Stimulated activated naive B cell treated with anti-CD40 and anti-IgM and Interleukin-4, amounts not matched to agents 10 μg/mL and 1 μg/mL and 100 μg/mL, for 72 hours (primary cell): ENCODE results near the gene ARMC9.
A peak's percentile ranks its signal among the peaks of the same experiment; 100 is the strongest.
"Not testable (repeated sequence)": the region's sequence is repeated elsewhere in the genome, so short reads cannot be mapped to it uniquely, and the experiment has no call there.

ENCODE experiments used
- ATAC-seq, 2 donors: fragments of 150-1000 bp; cut with Tn5 transposase; replicated peaks; 2 replicates each; pipeline ENCODE4 v1.10.0; 2021; ENCODE audit warnings: moderate library complexity in 1 of 2
- DNase-seq: peaks from one replicate; pipeline ENCODE4 v3.0.0; 2021
- H3K27ac Mint-ChIP-seq: one replicate; pipeline ENCODE4 v1.8.0; 2022; ENCODE audit warnings: mild to moderate bottlenecking, mixed read lengths
- H3K27me3 Mint-ChIP-seq, 2 donors: one replicate each; pipeline ENCODE4 v1.8.0; 2022; ENCODE audit warnings: mixed read lengths in 2 of 2
- H3K36me3 Mint-ChIP-seq, 2 donors: one replicate each; pipeline ENCODE4 v1.8.0; 2022; ENCODE audit warnings: mixed read lengths in 2 of 2, mild to moderate bottlenecking in 1 of 2
- H3K4me1 Mint-ChIP-seq, 2 donors: one replicate each; pipeline ENCODE4 v1.8.0; 2022; ENCODE audit warnings: mixed read lengths in 2 of 2, mild to moderate bottlenecking in 1 of 2
- H3K4me3 Mint-ChIP-seq, 2 donors: one replicate each; pipeline ENCODE4 v1.8.0; 2022; ENCODE audit warnings: mild to moderate bottlenecking in 2 of 2, mixed read lengths in 2 of 2, moderate library complexity in 1 of 2
- H3K9me3 Mint-ChIP-seq, 2 donors: one replicate each; pipeline ENCODE4 v1.8.0; 2022; ENCODE audit warnings: mixed read lengths in 2 of 2, mild to moderate bottlenecking in 1 of 2

Gene ARMC9

DNA sequence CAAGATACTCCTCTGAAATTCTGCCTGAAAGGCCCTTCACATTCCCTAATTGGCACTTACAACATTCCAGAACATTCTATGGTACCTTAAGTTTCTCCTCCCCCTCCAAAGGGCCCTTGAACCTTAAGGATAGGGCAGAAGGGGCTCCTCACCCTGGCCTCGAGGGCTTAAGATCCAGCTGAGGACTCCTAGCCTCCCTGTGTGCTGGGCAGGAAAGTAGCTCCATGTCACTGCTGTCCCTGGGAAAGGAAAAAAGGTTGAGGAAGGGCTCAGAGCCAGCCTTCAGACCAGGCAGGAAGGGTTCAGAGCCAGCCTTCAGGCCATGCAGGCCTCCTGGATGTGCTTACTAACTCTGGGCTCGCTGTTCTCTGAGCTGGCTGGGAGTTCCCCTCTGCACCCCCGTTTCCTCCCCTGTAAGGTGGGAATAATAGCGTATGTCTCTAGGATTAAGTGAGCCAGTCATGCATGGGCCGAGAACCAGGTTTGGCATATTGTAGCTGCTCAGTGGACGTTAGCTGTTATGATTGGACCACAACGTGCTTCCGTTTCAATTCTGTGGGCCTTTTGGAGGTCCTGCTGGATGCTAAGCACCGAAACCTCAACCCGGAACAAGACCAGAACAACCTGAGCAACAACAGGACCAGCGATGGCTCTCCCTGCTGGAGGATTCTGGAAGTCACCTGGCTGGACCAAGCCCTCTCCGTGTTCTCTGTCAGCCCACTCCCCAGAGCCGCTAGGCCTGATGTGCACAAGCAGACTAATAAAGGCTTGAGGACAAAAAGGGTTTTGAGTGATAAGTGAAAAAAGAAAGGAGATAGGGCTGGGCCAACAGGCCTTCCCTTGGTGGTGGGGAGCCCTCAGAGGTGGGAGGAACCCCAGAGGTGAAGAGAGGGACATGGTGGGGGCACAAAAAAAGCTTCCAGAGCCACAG lies 196.0 kb downstream of the ARMC9 start:
- ATAC-seq (peak; percentile 33), DNase-seq (peak; percentile 67)
- Mint-ChIP-seq H3K4me1 (peaks cover 54 to 86% of the 10 kb centered on the region in 2 donors), H3K27ac (peak overlapping the region; percentile 100), H3K4me3 (peak overlapping the region; percentile 92 to 100), H3K9me3 (peaks cover 0 to 2% of the 10 kb centered on the region in 2 donors), H3K27me3 (no peaks in the 10 kb centered on the region), H3K36me3 (peaks cover 24 to 45% of the 10 kb centered on the region in 2 donors)

DNA sequence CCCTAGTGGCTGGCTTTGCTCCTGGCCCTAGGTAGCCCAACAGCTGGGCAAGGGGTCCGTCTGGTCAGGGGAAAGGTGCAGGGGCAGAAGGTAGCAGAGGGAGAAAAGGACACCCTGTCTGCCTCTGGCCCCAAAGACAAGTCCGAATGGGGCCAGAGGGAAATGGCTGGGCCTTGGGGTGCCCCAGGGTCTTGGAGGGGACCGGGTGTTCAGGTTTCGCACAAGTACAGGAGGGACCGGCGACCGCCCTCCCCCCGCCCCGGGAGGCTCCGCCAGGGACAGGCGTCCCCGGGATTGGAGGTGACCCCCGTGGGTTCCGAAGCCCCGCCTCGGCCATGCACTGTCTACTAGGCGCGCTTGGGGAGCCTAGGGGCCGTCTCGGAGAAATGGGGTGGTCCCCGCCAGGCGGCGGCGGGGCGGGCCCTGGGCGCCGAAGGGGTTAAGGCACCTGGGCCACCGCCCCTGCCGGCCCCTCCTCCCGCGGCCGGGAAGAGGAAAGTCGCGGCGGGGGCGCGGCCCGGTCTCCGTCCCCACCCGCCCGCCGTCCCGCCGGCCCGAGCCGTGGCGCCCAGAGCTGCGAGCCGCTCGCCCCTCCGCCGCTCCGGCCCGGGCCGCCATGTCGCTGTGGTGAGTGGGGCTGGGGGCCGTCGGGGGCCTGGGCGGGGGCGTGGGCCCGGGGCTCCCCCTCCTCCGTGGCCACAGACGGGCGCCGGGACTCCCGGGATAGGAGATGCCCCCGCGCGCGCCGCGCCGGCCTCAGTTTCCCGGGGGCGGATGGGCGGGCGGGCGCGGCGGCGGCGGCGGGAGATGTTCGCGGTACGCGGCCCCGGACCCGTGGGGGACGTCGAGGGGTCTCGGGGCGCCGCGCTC lies 197.0 kb downstream of the ARMC9 start, which contains the start of gene B3GNT7:
TSS of gene B3GNT7 (plus strand) at position 523 of the 870 bp plus-strand sequence. CDS start at position 617, 94 bp downstream.
- peak; percentile 7 to 12 for ATAC-seq
- no peaks in the 10 kb centered on the region for H3K27me3 Mint-ChIP-seq
- peaks cover 53 to 86% of the 10 kb centered on the region in 2 donors for H3K4me1 Mint-ChIP-seq
- peak; percentile 41 for DNase-seq
- H3K27ac Mint-ChIP-seq, result peak within 1 kb of the TSS; percentile 100
- H3K9me3 Mint-ChIP-seq, result peaks cover 0 to 2% of the 10 kb centered on the region in 2 donors
- peaks cover 22 to 47% of the 10 kb centered on the region in 2 donors for H3K36me3 Mint-ChIP-seq
- peak within 1 kb of the TSS; percentile 95 to 100 for H3K4me3 Mint-ChIP-seq

DNA sequence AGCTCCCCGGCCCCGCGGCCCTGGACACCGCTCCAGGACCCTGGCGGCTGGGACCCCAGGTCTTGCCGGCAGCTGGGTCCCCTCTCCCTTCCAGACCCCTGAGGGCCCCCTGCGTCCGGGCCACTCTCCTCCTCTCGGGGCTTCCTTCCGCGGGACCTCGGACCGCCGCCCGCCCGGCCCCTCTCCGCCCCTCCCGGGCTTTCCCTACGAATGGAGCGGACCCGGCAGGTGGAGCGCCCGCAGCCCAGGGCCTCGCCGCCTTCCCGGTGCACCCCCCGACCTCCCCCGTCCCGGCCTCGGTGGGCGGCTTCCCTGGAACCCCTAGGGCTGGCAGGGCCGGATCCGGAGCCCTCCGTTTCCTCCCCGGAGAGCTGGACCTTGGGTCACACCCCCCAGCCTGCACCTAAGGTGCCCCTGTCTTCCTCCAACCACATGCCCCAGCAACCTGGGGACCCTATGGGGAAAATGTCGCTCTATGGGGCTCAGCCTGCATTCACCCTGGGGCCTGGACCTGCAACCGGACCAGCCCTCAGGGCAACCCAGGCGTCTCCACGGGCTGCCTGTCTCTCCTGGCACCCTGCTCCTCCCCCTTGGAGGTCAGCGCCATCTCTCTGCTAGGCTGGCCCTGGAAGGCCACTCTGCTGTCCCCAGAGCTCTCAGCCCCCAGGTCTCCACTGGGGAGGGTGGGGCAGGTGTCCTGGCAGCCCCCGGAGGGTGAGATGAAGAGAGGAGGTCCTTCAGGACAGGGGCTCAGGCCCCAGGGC lies 197.8 kb downstream of the ARMC9 start:
- Mint-ChIP-seq H3K27me3 (no peaks in the 10 kb centered on the region), H3K9me3 (peaks cover 0 to 2% of the 10 kb centered on the region in 2 donors), H3K4me1 (peaks cover 46 to 81% of the 10 kb centered on the region in 2 donors), H3K27ac (peak overlapping the region; percentile 77), H3K36me3 (peaks cover 22 to 45% of the 10 kb centered on the region in 2 donors), H3K4me3 (peak overlapping the region; percentile 91 to 95)
- ATAC-seq (no peak), DNase-seq (no peak)

DNA sequence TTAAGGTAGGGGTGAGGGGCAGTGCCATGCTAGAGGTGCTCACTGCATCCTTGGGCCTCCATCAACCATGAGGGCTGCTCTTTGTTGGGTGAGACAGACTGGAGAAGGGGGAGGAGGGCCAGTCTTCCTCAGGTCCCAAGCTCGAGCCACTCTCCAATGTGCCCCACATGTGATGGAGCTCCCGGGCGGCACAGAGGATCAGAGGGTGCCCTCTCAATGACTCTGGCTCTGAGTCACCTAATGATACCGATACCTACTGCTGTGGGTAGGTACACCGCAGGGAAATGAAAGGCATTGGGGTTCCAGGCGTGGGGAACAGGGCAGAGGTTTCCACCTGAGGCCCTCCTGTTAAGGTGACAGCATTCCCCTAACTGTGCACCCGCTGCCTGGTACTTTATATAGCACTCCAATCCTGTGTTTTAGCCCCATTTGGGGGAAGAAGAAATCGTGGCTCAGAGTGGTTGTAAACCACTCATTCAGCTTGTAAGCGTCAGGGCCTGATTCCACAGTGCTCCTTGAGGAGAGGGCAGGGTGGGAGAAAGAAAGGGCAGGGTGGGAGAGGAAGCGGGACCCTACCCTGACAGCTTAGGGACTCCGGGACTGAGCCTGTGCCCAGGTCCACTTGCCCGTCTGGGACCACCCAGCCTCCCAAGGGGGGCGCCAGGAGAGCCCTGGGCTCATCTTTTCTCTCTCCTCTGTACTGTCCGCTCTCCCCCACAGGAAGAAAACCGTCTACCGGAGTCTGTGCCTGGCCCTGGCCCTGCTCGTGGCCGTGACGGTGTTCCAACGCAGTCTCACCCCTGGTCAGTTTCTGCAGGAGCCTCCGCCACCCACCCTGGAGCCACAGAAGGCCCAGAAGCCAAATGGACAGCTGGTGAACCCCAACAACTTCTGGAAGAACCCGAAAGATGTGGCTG lies 198.8 kb downstream of the ARMC9 start:
- no peaks in the 10 kb centered on the region for H3K9me3 Mint-ChIP-seq
- no peaks in the 10 kb centered on the region for H3K27me3 Mint-ChIP-seq
- H3K4me1 Mint-ChIP-seq, result peaks cover 38 to 70% of the 10 kb centered on the region in 2 donors
- DNase-seq, result no peak
- peak overlapping the region; percentile 91 to 95 for H3K4me3 Mint-ChIP-seq
- peaks cover 20 to 44% of the 10 kb centered on the region in 2 donors for H3K36me3 Mint-ChIP-seq
- H3K27ac Mint-ChIP-seq, result peak overlapping the region; percentile 39
- no peak for ATAC-seq

DNA sequence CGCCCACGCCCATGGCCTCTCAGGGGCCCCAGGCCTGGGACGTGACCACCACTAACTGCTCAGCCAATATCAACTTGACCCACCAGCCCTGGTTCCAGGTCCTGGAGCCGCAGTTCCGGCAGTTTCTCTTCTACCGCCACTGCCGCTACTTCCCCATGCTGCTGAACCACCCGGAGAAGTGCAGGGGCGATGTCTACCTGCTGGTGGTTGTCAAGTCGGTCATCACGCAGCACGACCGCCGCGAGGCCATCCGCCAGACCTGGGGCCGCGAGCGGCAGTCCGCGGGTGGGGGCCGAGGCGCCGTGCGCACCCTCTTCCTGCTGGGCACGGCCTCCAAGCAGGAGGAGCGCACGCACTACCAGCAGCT lies 199.5 kb downstream of the ARMC9 start:
- Mint-ChIP-seq H3K4me3 (no peak overlapping the region), H3K27ac (no peak overlapping the region), H3K4me1 (peaks cover 35 to 64% of the 10 kb centered on the region in 2 donors), H3K9me3 (no peaks in the 10 kb centered on the region), H3K27me3 (no peaks in the 10 kb centered on the region), H3K36me3 (peaks cover 20 to 44% of the 10 kb centered on the region in 2 donors)
- no peak for DNase-seq
- no peak for ATAC-seq

DNA sequence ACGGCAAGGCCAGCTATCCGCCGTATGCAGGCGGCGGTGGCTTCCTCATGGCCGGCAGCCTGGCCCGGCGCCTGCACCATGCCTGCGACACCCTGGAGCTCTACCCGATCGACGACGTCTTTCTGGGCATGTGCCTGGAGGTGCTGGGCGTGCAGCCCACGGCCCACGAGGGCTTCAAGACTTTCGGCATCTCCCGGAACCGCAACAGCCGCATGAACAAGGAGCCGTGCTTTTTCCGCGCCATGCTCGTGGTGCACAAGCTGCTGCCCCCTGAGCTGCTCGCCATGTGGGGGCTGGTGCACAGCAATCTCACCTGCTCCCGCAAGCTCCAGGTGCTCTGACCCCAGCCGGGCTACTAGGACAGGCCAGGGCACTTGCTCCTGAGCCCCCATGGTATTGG lies 200.2 kb downstream of the ARMC9 start:
- DNase-seq, result no peak
- no peaks in the 10 kb centered on the region for H3K27me3 Mint-ChIP-seq
- no peaks in the 10 kb centered on the region for H3K9me3 Mint-ChIP-seq
- peaks cover 30 to 57% of the 10 kb centered on the region in 2 donors for H3K4me1 Mint-ChIP-seq
- peak overlapping the region; percentile 20 for H3K27ac Mint-ChIP-seq
- ATAC-seq, result no peak
- no peak overlapping the region for H3K4me3 Mint-ChIP-seq
- H3K36me3 Mint-ChIP-seq, result peaks cover 20 to 41% of the 10 kb centered on the region in 2 donors

DNA sequence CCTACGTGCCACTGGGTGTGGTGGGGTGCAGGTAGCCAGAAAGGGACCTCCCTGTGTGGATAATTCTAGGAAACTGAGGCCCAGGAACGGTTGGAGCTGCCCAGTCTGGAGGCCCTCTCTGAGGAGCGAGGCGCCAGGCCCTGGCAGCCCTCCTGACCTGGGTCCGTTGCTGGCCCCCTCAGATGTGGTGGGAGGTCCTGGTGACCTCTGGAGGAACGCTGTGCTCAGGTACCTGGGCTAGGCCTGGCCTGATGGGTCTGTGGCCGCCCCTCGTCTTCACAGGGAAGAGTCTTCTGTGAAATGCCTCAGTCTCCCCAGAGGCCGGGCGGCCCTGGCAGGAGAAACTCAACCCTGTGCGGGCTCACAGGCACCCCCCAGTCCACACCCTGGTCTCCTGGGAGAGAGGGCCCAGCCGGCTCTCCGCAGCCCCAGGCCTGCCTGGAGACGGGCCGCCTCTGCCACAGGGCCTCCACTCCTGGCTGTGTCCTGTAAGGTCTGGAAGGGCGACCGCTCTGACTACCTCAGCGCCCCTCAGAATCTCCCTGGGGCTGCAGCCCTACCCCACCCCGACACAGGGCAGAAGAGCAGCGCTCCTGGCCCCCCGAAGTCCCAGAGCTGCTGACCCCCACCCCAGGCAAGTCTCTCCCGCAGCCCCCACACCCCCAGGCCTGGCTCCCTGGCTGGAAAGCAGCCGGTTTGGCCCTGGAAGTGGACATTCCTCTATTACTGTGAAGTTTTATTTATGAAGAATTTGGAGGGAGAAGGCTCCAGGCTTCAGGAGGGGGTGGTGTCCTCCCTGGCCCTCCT lies 200.8 kb downstream of the ARMC9 start:
- Mint-ChIP-seq H3K36me3 (peaks cover 18 to 39% of the 10 kb centered on the region in 2 donors), H3K27me3 (no peaks in the 10 kb centered on the region), H3K9me3 (no peaks in the 10 kb centered on the region), H3K4me3 (no peak overlapping the region), H3K27ac (no peak overlapping the region), H3K4me1 (peaks cover 28 to 52% of the 10 kb centered on the region in 2 donors)
- no peak for ATAC-seq
- no peak for DNase-seq

DNA sequence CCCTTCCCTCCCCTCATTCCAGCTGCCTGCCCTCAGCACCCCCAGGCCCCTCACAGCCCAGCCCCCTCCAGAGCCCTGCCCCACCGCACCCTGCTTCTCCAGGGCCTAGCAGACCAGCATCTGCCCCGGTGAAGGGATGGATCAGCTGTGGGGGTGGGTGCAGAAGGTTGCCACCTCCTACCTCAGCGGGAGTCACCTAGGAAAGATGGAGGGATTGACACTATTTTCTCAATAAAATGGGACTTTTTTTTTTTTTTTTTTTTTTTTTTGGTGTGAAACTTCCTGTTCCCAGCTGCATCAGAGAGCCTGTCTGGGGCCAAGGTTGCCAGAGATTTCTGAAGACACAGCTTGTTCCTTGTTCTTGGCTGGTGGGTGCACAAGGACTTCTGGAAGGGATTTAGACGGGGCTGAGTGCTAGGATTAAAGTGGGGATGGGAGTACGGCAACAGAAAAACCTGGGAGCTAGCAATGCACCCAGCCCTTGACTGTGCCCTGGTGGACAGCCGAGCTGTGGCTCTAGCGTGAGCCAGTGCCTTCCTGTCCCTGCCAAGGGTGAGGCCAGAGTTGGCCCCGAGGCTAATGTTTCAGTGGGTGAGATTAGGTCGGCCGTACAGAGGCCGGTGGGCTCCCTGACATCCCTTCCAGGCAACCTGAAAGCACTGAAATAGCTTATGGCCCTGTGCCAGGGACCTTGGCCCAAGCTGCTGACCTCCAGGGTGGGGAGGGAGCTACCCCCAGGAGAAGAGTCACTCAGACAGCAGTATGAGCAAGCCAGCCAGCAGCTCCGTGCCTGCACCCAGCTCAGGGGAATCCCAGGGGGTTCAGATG lies 201.6 kb downstream of the ARMC9 start:
- Mint-ChIP-seq H3K4me3 (no peak overlapping the region), H3K27me3 (no peaks in the 10 kb centered on the region), H3K36me3 (peaks cover 18 to 34% of the 10 kb centered on the region in 2 donors), H3K27ac (peak overlapping the region; percentile 76), H3K9me3 (no peaks in the 10 kb centered on the region), H3K4me1 (peaks cover 23 to 46% of the 10 kb centered on the region in 2 donors)
- DNase-seq (no peak), ATAC-seq (no peak)

DNA sequence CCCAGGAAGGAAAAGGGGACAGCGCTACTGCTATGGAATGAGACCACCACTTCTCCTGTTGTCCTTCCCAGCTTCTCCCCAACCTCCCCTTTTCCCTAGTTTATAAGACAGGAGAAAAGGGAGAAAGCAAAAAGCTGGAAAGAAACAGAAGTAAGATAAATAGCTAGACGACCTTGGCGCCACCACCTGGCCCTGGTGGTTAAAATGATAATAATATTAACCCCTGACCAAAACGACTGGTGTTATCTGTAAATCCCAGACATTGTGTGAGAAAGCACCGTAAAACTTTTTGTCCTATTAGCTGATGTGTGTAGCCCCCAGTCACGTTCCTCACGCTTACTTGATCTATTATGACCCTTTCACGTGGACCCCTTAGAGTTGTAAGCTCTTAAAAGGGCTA lies 202.2 kb downstream of the ARMC9 start:
- H3K9me3 Mint-ChIP-seq, H3K27ac Mint-ChIP-seq, ATAC-seq, H3K4me3 Mint-ChIP-seq, H3K27me3 Mint-ChIP-seq, DNase-seq: not testable (repeated sequence)
- peaks cover 28 to 50% of the 10 kb centered on the region in 2 donors for H3K4me1 Mint-ChIP-seq
- H3K36me3 Mint-ChIP-seq, result peaks cover 18 to 34% of the 10 kb centered on the region in 2 donors

DNA sequence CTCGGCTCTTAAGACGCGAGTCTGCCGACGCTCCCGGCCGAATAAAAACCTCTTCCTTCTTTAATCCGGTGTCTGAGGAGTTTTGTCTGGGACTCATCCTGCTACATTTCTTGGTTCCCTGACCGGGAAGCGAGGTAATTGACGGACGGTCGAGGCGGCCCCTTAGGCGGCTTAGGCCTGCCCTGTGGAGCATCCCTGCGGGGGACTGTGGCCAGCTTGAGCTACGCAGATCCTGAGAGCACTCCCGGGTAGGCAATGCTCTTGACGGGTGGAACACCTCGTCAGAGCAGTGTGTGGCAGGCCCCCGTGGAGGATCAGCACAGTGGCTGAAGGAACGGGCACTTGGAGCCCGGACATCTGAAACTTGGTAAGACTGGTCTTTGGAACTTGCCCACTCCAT lies 202.7 kb downstream of the ARMC9 start:
- Mint-ChIP-seq H3K36me3 (peaks cover 18 to 34% of the 10 kb centered on the region in 2 donors), H3K27ac (peak overlapping the region; percentile 14), H3K4me1 (peaks cover 30 to 54% of the 10 kb centered on the region in 2 donors)
- not testable (repeated sequence) for H3K27me3 Mint-ChIP-seq, H3K9me3 Mint-ChIP-seq, H3K4me3 Mint-ChIP-seq, DNase-seq, ATAC-seq

DNA sequence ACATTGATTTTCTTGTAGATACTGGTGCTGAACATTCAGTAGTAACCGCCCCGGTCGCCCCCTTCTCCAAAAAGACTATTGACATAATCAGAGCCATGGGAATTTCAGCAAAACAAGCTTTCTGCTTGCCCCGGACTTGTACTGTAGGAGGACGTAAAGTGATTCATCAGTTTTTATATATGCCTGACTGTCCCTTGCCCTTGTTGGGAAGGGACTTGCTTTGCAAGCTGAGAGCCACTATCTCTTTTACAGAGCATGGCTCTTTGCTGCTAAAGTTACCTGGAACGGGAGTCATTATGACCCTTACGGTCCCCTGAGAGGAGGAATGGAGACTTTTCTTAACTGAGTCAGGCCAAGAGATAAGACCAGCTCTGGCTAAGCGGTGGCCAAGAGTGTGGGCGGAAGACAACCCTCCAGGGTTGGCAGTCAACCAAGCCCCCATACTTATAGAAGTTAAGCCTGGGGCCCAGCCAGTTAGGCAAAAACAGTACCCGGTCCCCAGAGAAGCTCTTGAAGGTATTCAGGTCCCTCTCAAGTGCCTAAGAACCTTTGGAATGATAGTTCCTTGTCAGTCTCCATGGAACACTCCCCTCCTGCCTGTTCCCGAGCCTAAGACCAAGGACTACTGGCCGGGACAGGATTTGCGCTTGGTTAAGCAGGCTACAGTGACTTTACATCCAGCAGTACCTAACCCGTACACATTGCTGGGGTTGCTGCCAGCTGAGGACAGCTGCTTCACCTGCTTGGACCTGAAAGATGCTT lies 205.2 kb downstream of the ARMC9 start:
- Mint-ChIP-seq H3K4me1 (peaks cover 22 to 34% of the 10 kb centered on the region in 2 donors), H3K36me3 (peaks cover 5 to 16% of the 10 kb centered on the region in 2 donors)
- not testable (repeated sequence) for H3K27ac Mint-ChIP-seq, H3K27me3 Mint-ChIP-seq, H3K4me3 Mint-ChIP-seq, H3K9me3 Mint-ChIP-seq, DNase-seq, ATAC-seq
